Fibroblast of villous mesenchyme (primary cell): Measurements from ENCODE around the gene LRWD1. TPM values are rescaled to one million over a fixed set of nuclear protein-coding genes. Genes with fewer than 3 reads are reported as not detected.

ENCODE experiments used
- DNase-seq: peaks from one replicate; pipeline ENCODE4 v3.0.0-alpha.2; 2010; ENCODE audit warnings: low read depth
- H3K4me3 ChIP-seq: 2 replicates; pipeline ENCODE4 v1.5.1; 2011; ENCODE audit warnings: low read depth, mild to moderate bottlenecking, low read length
- total RNA-seq: library from RNA; depleted of rRNA; stranded (reverse); fragments of >200 nt; gene quantifications from 2 replicates; pipeline ENCODE4 v1.2.3, GENCODE V29; 2012
- TF ChIP-seq, protein P1 (sequence below): IDR thresholded peaks from 2 replicates; pipeline ENCODE4 v1.5.1; 2012; ENCODE audit warnings: low read depth, mild to moderate bottlenecking, low read length; ENCODE audit not compliant: insufficient read depth

The LRWD1 gene
- total RNA-seq, 1 donor = 22.9 TPM

DNA sequence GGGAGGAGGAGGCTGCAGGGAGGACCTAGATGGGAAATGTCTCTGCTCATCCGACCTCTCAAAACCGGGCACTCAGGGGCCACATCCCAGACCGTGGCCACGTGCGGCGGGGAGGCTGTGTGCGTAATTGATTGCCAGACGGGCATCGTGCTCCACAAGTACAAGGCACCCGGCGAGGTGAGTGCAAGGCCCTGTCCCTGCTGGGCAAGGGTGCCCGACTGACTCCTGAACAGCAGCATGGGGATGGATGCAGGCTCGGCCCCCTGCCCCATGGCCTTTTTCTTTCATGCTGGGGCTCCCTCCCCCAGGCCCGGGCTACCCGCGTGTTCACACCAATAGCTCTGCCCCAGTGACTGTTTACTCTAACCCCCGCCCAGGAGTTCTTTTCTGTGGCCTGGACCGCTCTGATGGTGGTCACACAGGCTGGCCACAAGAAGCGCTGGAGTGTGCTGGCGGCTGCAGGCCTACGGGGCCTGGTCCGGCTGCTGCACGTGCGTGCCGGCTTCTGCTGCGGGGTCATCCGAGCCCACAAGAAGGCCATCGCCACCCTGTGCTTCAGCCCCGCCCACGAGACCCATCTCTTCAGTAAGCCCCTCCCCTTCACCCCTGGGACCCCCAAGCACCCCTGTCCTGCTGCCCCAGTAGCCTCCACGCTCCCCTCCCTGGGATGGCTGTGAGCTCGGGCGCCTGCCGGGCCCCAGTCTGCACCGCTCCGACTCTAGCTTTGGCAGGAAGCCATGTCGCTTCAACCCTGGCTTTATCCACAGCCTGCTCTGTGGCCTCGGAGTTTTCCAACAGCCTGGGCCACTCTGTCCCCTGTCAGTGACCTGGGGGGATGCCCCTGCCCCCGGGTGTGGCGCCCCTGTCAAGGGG is 3.9 kb downstream of the LRWD1 start:
- no peak overlapping the region for H3K4me3 ChIP-seq
- DNase-seq = no peak
- TF ChIP-seq, protein P1, sequence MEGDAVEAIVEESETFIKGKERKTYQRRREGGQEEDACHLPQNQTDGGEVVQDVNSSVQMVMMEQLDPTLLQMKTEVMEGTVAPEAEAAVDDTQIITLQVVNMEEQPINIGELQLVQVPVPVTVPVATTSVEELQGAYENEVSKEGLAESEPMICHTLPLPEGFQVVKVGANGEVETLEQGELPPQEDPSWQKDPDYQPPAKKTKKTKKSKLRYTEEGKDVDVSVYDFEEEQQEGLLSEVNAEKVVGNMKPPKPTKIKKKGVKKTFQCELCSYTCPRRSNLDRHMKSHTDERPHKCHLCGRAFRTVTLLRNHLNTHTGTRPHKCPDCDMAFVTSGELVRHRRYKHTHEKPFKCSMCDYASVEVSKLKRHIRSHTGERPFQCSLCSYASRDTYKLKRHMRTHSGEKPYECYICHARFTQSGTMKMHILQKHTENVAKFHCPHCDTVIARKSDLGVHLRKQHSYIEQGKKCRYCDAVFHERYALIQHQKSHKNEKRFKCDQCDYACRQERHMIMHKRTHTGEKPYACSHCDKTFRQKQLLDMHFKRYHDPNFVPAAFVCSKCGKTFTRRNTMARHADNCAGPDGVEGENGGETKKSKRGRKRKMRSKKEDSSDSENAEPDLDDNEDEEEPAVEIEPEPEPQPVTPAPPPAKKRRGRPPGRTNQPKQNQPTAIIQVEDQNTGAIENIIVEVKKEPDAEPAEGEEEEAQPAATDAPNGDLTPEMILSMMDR = no peak

DNA sequence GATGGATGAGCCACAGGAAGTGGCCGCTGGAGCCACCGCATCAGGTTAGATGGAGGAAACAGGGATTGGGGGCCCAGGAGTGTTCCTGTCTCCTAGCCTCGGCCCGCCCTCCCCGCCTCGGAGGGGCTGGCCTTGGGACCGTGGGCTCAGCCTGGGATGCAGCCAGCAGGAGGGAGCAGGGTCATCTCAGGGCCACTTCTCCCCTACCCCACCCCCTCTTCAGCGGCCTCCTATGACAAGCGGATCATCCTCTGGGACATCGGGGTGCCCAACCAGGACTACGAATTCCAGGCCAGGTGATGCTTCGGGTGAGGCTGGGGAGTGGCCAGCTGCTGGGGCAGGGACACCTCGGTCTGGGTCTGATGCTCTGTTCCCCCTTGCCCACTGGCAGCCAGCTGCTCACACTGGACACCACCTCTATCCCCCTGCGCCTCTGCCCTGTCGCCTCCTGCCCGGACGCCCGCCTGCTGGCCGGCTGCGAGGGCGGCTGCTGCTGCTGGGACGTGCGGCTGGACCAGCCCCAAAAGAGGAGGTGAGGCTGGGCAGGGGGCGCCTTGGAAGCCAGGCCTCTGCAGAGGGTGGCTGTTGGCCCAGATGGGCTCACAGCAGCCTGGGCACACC is 4.7 kb downstream of the LRWD1 start:
- DNase-seq = no peak
- H3K4me3 ChIP-seq = no peak overlapping the region
- TF ChIP-seq, protein P1 = no peak

DNA sequence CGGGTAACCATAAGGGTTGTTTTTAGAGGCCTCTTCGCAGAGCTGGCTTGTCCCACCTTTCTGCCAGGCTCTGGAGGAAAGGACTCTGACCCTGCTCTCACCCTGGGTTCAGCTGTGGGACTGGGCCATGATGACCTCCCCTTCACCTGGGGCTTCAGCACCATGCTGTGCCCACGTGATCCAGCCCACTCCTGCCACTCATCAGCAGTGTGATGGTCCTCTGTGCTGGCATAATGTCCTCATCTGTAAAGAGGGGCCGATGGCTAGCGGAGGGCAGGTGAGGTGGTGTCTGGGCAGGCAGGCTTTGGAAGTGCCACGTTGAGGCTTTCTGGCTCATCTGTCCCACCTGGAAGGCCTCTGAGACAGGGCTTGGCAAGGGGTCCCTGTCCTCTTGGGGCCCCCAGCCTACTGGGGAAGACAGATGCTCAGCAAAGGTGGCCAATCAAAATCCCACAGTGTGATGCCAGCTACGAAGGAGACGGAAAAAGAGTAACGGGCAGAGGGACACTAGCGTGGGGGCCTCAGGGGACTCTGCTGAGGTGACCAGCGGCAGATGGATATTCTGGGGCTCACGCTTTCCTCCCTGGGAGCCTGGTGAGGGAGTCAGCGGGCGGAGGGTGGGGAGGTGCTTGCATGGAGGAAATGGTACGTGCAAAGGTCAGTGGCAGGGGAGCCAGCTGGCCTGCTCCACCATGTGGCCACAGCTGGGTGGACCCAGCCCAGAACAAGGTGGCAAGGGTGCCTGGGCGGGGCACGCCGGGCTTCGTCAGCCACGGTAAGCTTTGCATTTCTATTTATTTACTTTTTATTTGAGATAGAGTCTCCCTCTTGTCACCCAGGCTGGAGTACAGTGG is 5.4 kb downstream of the LRWD1 start:
- TF ChIP-seq, protein P1 = no peak
- no peak overlapping the region for H3K4me3 ChIP-seq
- DNase-seq = no peak

DNA sequence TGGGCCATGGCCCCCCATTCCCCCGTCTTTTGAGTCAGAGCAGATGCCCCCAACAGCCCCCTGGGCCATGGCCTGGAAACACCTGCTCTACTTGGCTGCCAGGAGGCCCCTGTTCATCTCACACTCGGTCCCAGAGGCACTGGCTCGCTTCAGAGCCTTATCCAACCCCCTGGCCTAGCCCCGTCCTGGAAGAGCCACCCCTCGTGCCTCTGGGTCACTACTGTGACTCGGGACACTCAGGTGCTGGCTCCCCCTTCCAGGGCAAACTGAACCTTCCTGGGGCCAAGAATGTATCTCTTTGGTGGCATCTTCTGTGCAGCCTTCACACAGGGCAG is 7.0 kb downstream of the LRWD1 start:
- TF ChIP-seq, protein P1 = no peak

DNA sequence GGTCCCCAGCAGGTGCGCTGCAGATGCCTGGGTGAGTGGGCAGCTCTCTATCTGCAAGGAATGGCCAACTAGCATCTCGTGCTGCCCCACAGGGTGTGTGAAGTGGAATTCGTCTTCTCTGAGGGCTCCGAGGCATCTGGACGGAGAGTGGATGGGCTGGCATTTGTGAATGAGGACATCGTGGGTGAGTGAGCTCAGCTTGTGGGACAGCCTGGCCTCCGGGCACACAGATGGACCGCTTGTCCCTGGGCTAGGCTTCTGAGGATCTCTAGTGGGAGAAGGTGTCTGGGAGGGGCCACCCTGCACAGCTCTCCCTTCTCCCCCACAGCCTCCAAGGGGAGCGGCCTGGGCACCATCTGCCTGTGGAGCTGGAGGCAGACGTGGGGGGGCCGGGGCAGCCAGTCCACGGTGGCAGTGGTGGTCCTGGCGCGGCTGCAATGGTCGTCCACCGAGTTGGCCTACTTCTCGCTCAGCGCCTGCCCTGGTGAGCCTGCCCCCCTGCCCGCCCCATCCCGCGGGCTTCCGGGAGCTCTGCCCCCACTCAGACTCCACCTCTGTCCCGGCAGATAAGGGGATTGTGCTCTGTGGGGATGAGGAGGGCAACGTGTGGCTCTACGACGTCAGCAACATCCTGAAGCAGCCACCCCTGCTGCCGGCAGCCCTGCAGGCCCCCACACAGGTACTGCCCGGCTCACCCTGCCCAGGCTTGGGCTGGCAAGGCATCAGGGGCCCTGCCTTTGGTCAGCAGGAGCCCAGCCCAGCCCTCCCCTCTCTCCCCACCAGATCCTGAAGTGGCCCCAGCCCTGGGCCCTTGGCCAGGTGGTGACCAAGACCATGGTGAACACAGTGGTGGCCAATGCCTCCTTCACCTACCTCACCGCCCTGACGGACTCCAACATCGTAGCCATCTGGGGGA is 7.6 kb downstream of the LRWD1 start:
- no peak for DNase-seq
- TF ChIP-seq, protein P1 = no peak
- no peak overlapping the region for H3K4me3 ChIP-seq

More for the DNA sequence above, 7.0 kb downstream of the LRWD1 start:
- DNase-seq = no peak
- no peak overlapping the region for H3K4me3 ChIP-seq
